Subcutaneous adipose tissue (tissue), 4 donors: ENCODE data around the gene NHSL2. TPM values are rescaled to one million over a fixed set of nuclear protein-coding genes. Genes with fewer than 3 reads are reported as not detected.

ENCODE experiments used
- CTCF ChIP-seq: fragments of 450-650 bp; IDR thresholded peaks from one replicate; pipeline ENCODE4 v1.5.1; 2016; ENCODE audit warnings: low read depth, mild to moderate bottlenecking, control low read depth, antibody characterized with exemption, moderate library complexity
- total RNA-seq, 4 donors: library from RNA; depleted of rRNA; stranded (reverse); fragments of >200 nt; gene quantifications; one replicate each; pipeline ENCODE4 v1.1.0, GENCODE V29; 2016

Gene NHSL2
- total RNA-seq, 4 donors from 2014 or later, result 5.6 to 12.2 (median 8.8) TPM

GRCh38 chrX:72042852-72043248 lies 132.2 kb downstream of the NHSL2 start:
- no peak for TF ChIP-seq CTCF

DNA sequence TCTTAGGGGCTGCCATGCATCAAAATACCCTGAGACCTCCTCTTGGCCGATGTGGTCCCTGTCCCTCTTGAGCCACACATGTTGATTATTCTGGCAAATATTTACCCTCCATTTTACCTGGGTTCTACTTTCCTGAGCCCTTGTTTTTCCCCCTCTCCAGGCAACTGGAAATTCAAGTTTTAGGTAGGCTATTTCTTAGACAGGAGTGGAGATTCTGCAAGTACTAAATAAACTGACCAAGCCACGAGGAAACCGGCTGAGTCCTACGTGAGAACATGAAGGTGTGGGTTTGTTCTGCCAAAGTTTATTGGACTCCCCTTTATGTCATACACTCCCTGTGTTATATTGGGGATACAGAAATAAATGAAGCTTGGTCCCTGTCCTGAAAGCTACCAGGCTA lies 133.0 kb downstream of the NHSL2 start:
- TF ChIP-seq CTCF, result no peak

DNA sequence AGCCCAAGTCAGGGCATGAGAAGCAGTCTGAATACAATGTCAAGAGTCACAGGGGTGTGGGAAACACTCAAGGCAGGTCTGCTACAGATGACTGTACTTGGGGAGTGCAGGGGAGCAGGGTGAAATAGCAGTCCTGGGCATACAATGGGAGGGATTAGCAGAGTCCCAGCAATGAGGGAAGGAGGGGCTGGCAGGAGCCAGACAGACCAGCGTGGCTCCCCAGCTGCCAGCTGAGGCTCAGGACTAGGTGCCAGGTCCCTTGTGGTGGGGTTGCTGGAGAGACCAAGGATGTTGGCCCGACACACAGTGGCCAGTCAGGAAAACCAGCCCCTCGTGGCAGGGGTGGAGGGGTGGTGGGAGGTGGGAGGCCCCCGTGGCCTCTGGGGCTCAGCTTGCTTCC lies 134.5 kb downstream of the NHSL2 start:
- no peak for TF ChIP-seq CTCF

DNA sequence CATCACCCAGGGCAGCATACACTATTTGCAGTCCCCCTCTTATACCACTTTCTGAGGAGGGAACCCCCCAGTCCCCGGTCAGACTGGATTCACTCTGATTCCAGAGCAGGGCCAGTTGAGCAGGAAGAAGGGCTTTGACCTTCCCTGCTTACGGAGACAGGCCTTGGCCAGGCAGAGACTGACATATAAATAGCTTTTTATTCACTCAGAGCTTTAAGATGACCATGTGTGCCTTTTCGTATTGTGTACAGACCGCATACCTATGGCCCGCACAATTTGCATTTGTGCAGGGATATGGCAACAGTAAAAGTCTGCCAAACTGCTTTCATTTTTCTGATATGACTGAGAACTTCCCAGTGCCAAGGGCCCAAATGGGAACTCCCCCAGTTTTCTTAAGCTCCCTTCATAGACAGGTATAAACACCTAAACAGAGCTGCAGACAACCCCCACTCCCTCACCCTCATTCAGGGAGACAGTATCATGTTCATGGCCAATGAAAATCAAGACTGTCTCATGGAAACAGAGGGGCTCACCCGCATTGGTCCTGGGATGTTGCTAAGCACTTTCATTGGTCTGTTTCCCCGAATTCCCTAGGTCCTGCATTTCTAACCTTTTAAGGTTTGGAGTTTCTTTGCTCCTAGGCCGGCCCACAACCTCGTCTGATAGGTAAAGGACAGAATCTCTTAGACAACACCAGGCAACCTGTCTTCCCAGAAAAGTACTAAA lies 135.1 kb downstream of the NHSL2 start:
- TF ChIP-seq CTCF, result no peak

- TF ChIP-seq CTCF, result no peak
These were observed 135.8 kb downstream of the NHSL2 start for GRCh38 chrX:72046447-72046846.

DNA sequence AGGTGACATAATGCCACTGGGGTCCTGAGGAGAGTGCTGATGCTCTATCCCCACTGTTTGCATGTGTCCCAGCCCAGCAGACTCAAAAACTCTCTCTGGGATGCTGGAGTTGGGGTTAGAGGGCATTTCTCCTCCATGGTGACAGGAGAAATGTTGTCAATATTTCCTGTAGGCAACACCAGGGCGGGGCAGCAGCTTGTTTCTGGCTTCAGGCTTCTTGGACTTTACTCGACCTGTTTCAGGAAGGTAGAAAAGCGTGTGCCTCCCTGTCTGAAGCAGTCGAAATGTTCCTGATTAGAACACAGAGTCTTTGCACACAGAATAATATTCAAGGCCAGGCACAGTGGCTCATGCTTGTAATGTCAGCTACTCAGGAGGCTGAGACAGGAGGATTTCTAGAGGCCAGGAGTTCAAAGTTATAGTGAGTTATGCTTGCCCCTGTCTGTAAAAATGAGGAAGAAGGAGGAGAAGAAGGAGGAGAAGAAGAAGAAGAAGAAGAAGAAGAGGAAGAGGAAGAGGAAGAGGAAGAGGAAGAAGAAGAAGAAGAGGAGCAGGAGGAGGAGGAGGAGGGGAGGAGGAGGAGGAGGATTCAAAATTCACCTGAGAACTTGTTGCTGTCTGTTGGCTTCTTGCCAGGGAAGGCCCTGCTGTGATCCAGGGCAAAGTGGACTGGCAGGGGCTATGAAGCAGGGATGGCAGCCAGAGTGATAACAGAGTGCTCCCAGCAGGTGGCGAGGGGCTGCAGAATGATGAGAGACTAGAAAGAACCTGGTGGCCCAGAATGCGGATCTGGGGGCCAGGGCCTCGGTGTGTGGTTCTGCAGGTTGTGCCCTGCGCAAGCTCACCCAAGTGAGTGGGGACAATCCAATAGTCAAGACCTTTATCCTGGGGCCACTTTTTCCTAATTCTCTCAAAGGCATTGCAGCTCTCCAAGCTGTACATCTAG lies 138.1 kb downstream of the NHSL2 start:
- TF ChIP-seq CTCF, result no peak

DNA sequence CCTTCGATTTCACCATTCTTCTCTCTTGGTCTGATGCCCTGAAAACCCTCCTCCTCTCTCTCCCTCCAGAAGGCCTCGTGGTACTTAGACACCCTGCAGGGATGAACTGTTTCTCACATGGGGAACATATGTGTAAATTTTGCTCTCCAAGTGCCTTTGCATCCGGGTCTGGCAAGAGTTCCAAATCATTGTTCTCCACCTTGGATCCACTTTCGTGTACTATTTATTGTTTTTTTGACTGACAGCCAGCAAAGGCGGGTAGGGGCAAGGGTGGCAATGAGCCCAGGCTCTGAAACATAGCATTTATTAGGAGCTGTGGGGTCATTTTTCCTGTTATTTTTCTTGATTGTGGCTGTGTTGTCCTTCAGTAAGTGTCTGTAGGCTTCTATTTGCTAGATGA lies 139.4 kb downstream of the NHSL2 start:
- no peak for TF ChIP-seq CTCF
